ENCODE data around the gene ATP6V0B.

ATP6V0B gene

GRCh38 chr1:43970502-43970901 lies 4.3 kb upstream of the ATP6V0B start:
- no peak for DNase-seq

- DNase-seq = no peak
Observed at GRCh38 chr1:43970911-43971310, 3.8 kb upstream of the ATP6V0B start.

GRCh38 chr1:43971336-43971980 lies 3.3 kb upstream of the ATP6V0B start:
- no peak for DNase-seq

- peak; percentile 65 to 69 for DNase-seq
Observed at GRCh38 chr1:43973981-43974442, 748 bp upstream of the ATP6V0B start.

GRCh38 chr1:43975249-43975961 lies 645 bp downstream of the ATP6V0B start:
- DNase-seq = peak; percentile 40 to 52

GRCh38 chr1:43976045-43976444 lies 1.3 kb downstream of the ATP6V0B start:
- peak in 1 of 2 experiments; percentile 10 for DNase-seq

- no peak for DNase-seq
Observed at GRCh38 chr1:43976890-43977289, 2.1 kb downstream of the ATP6V0B start.

GRCh38 chr1:43977376-43978263 lies 2.9 kb downstream of the ATP6V0B start:
- no peak for DNase-seq

GRCh38 chr1:43978264-43978550 lies 3.4 kb downstream of the ATP6V0B start:
- DNase-seq = no peak

GRCh38 chr1:43978551-43979260 lies 3.9 kb downstream of the ATP6V0B start, which contains the start of gene B4GALT2:
B4GALT2 (plus strand) TSS chr1:43979210; CDS start chr1:43981161, 1,951 bp downstream.
- DNase-seq = peak; percentile 25 to 32

- no peak for DNase-seq
Observed at GRCh38 chr1:43979261-43979527, 4.4 kb downstream of the ATP6V0B start.

GRCh38 chr1:43979528-43980254 lies 4.9 kb downstream of the ATP6V0B start:
- DNase-seq = peak; percentile 20 to 28

GRCh38 chr1:43980255-43981134 lies 5.7 kb downstream of the ATP6V0B start:
- DNase-seq = no peak

- no peak for DNase-seq
Observed at GRCh38 chr1:43981135-43981491, 6.4 kb downstream of the ATP6V0B start.

- DNase-seq = no peak
Observed at GRCh38 chr1:43981636-43982035, 6.9 kb downstream of the ATP6V0B start.

GRCh38 chr1:43982241-43982640 lies 7.5 kb downstream of the ATP6V0B start:
- no peak for DNase-seq

- no peak for DNase-seq
Observed at GRCh38 chr1:43982808-43983207, 8.0 kb downstream of the ATP6V0B start.

- no peak for DNase-seq
Observed at GRCh38 chr1:43983253-43983899, 8.6 kb downstream of the ATP6V0B start.

GRCh38 chr1:43984855-43985254 lies 10.1 kb downstream of the ATP6V0B start:
- no peak for DNase-seq

GRCh38 chr1:43985984-43986595 lies 11.3 kb downstream of the ATP6V0B start:
- no peak for DNase-seq

GRCh38 chr1:43986712-43987111 lies 12.0 kb downstream of the ATP6V0B start:
- DNase-seq = no peak
